NOMO-1 (cell line): ENCODE results near the gene ABO.
"Not testable (repeated sequence)": the region's sequence is repeated elsewhere in the genome, so short reads cannot be mapped to it uniquely, and the experiment has no call there.

ENCODE experiments used
- DNase-seq, 2 experiments: peaks; one replicate each; lab custom pipeline; 2025; ENCODE audit not compliant: unreplicated experiment in 2 of 2; lab: John Stamatoyannopoulos, UW

Gene ABO

GRCh38 chr9:133268335-133269056, 6.5 kb downstream of the ABO start:
- DNase-seq: no peak

DNA sequence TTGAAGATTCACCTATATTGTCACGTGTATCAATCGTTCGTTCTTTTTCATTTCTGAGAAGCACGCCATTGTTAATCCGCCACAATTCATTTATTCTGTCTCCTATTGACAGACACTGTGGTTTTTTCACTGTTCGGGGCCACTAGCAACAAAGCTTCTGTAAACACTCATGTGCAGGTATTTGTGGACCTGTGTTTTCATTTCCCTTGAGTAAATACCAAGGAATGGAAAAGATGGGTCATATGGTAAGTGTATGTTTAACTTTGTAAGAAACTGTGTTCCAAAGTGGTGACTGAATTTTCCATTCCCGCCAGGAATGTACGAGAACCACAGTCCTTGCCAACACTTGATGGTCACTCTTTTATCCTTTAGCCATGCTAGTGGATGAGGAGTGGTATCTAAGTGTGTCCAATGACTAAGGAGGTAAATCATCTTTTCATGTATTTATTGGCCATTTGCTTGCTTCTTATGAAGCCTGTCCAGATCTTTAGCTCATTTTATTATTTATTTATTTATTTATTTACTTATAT, 10.7 kb downstream of the ABO start:
- no peak for DNase-seq

DNA sequence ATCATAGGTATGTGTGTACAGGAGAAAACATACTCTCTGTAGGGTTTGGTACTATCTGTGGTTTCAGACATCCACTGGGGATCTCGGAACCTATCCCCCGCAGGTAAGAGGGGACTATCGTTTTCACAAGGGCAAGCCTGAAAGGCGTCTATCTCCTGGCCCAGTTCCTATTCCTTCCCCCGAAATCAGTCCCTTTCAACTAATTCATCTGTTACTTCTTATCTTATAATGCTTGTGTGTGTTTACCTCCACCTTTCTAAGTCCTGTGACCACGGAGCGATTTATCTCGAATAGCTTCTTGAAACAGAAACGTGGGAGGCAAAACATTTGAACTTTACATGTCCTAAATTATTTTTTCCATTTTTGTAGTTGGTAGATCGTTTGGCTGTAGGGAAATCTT, 11.4 kb downstream of the ABO start:
- DNase-seq: no peak

DNA sequence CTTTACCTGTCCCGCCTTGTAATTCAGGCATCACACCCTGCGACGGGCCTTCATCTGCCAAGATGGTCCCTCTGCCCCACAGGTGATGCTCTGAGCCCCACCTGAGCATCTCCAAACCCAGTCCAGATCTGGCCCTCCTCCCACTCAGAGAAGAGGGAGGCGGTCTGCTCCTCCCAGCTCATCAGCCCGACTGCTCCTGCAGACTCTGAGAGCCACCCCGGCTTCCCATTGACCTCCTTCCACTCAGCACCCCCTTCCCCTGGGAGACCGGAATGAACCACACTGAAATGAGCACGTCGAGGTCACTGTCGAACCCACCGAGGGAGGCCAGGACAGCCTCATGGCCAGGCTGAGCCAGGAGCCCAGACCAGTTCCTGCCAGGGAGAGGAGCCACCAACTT, 12.8 kb downstream of the ABO start:
- no peak for DNase-seq

DNA sequence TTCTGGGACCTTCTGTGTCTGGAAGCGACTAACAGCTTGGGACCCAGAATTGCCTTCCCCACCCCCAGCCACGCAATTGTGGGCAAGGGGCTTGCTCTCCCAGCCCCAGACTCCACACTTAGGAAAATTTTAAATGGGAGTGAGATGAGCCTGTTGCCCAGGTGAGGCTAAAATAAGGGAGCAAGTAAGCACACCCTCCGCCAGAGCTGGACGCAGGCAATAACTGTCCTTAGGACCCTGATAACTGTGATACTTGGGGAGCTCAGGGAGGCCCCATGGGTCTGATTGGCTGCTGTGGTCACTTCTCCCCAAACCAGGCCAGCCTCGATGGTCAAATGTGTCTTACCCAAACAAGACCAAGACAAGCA, 13.3 kb downstream of the ABO start:
- no peak for DNase-seq

DNA sequence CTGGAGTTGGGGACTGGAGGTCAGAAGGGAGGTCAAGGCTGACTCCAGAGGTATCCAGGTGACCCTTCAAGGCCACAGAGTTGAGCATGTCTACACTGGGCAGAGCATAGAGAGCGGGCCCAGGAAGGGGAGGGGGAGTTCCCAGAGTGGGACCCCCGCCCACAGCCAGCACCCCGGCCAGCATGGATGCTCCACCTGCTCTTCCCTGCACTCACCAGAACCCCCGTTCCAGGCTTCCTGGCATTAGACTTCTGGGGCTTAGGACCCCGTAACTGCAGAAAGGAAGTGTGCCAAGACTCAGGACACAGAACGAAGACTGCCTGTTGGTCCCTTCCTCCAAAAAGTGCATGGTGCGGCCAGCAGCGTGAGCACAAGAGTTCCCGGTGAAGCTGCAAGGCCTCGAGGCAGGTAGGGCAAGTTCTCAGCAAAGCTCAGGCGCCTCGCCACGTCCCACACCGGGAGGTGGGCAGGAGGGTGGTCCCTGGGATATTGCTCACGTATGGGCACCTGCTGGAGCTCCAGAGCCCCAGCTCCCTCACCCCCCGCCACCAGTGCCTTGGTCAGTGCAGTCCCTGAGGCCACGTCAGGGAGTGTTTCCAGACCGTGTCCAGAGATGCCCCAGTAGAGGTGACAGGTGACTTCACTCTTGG, 13.8 kb downstream of the ABO start:
- no peak for DNase-seq

- DNase-seq: no peak
Measured at GRCh38 chr9:133260334-133261102, 14.5 kb downstream of the ABO start.

DNA sequence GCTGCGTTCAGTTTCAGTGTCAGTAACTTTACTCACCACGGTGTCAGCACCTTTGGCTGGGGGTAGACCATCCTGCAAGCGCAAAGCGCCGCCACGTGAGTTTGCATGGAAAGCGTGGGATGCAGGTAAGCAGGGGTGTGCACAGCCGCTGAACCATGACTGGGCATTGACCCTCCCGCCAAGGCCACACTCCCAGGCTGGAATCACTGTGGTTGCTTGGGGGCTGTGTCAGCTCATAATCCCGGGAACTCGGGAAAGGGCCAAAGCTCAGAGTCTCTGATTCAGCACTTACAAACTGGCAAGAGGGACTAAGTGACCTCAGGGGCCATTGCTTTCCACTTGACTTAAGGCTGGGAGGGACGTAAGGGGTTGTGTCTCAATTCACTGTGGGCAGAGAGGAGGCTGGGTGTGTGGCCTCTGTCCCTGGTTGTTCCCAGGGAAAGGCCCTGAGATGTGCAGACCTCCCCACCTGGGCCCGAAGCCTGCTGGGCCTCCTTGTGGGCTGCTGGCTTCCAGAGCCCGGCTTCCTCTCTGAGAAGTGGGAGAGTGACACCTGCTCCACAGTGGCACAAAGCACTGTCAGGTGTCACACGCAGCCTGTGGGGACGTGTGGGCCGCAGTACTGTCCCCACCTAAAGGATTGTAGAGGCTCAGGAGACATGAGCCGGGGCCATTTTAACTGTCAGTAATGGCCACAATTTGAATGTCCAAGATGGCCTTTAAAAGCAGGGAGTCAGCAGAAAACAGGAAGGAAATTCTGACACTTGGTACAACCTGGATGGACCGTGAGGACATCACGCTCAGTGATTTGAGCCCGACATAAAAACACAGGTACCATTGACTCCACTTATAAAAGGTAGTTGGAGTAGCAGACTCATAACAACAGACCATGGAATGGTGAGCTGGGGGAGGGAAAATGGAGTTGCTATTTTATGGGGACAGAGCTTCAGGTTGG, 16.7 kb downstream of the ABO start:
- DNase-seq: no peak

DNA sequence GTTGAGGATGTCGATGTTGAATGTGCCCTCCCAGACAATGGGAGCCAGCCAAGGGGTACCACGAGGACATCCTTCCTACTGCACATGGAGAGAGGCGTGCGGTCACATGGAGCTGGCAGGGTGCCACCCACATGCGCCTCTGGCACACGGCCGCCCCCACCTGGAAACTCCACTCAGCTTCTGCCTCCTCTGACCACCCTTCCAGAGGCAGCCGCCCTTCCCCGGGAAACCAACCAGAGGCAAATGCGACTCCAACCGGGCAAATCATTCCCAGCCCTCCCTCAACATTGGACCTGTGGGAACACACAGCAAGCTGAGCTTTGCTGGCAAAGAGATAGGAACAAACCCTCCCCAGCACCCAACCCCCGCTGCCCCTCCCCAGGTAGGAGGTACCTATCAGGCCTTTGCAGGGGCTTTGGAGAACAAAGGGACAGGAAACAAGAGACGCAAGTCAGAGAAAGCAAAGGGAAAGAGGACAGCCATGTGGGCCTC, 17.5 kb downstream of the ABO start:
- no peak for DNase-seq

- DNase-seq: no peak
Measured at GRCh38 chr9:133256686-133257091, 18.3 kb downstream of the ABO start.

DNA sequence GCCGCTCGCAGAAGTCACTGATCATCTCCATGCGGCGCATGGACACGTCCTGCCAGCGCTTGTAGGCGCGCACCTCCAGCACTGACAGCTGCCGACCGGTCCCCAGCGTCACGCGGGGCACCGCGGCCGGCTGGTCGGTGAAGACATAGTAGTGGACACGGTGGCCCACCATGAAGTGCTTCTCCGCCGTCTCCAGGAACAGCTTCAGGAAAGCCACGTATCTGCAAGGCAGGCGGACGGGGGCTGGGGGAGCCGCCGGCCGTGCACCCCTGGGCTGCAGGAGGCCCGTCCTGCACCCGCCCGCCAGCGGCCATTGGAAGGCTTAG, 18.9 kb downstream of the ABO start:
- DNase-seq: no peak

DNA sequence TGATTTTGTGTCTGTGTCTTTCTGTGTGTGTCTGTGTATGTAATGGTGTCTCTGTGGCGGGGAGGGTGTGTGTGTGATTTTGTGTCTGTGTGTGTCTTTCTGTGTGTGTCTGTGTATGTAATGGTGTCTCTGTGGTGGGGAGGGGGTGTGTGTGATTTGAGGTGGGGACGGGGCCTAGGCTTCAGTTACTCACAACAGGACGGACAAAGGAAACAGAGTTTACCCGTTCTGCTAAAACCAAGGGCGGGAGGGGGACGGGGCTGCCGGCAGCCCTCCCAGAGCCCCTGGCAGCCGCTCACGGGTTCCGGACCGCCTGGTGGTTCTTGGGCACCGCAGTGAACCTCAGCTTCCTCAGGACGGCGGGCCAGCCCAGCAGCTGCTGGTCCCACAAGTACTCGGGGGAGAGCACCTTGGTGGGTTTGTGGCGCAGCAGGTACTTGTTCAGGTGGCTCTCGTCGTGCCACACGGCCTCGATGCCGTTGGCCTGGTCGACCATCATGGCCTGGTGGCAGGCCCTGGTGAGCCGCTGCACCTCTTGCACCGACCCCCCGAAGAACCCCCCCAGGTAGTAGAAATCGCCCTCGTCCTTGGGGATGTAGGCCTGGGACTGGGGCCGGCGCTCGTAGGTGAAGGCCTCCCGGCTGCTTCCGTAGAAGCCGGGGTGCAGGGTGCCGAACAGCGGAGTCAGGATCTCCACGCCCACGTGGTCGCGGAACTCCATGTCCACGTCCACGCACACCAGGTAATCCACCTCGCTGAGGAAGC, 19.4 kb downstream of the ABO start:
- DNase-seq: no peak

DNA sequence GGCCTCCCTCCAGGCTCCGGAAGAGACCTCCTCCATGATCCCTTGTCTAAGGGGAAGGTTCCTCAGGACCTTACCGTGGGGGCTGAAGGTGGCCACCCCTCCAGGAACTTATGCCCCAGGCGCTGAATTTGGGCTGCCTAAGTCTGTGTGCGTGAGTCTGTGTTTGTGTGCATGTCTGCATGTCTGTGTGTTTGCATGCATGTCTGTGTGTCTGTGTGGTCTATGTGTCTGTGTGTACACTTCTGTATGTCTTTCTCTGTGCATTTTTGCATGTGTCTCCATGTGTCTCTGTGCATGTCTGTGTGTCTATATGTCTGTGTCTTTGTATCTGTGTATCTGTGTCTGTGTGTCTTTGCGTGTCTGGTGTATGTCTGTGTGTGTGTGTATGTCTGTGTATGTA, 20.5 kb downstream of the ABO start:
- no peak for DNase-seq

GRCh38 chr9:133253268-133253667, 21.7 kb downstream of the ABO start:
- DNase-seq: no peak

DNA sequence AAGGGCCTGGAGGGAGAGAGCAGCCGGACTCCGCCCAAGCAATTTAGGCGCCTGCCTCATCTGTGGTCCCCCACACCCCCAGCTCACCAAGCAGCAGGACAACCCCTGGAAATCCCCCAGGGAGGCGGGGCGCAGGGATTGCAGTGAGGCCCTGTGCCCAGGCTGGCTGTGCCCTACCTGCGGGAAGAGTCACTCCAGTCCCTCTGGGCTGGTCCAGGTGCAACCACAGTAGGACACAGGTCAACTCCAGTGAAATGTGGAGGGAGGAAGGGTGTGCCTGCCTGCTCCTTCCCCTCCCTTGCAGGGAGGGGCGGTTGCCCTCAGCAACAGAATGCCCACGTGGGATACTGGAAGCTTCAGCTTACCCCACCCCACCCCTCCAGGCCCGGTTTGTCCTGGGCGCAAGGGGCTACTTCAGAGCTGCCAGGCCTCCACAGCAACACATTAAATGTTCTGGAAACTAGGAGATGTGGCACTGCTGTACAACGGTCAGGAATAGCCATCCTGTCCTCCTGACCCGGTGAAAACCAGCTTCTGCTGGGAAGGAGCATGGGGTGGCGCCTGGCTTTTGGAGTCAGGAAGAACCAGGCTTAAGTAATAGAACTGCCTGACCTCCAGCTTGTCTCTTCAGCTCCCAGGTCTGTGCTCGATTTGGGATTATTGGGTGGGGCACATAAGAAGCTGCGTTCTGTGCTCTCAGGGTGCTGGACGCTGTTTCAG, 22.5 kb downstream of the ABO start:
- DNase-seq: no peak

DNA sequence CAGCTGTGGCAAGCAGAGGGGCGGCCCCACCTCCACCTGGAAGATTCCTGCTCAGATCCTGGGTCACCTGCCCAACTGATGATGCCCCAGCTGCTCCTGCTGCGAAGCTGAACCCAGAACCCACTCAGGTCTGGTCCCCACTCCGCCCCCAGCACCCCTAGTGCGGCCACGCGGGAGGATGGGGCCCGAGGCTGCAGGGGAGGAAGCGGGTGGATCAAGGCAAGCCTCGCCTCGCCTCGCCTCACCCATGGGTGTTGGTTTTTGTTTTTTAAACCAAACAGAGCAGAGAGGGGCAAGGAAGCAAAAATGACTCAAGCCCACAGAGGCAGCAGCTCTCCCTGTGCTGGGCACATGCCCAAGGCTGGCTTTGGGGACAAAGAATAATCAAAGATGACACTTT, 23.2 kb downstream of the ABO start:
- DNase-seq: no peak

GRCh38 chr9:133251221-133251620, 23.8 kb downstream of the ABO start:
- DNase-seq: not testable (repeated sequence)

- DNase-seq: no peak
Measured at GRCh38 chr9:133250741-133251170, 24.2 kb downstream of the ABO start.

DNA sequence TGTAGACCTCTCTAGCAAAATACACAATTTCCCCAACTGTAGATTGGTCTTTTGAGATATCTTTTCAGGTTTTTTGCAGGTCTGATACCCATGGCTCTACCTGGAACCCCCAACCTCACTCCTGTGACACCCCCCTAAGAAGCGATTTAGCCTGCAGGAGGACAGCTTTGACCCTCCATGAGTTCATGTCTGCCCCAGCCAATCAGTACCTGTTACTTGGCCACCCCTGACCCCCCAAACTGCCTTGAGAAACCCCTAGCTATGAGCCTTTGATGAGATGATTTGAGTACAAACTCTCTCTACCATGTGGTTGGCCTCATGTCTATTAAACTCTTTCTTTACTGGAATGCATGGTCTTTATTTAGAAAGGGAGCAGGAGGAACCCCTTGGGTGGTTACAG, 25.7 kb downstream of the ABO start:
- DNase-seq: no peak
